Liver (tissue), 9 donors: ENCODE results near the gene CD52. TPM values are rescaled to one million over a fixed set of nuclear protein-coding genes. Genes with fewer than 3 reads are reported as not detected.
"Not testable (repeated sequence)": the region's sequence is repeated elsewhere in the genome, so short reads cannot be mapped to it uniquely, and the experiment has no call there.

ENCODE experiments used
- DNase-seq: peaks from one replicate; pipeline ENCODE4 v3.0.0-alpha.2; 2017; ENCODE audit warnings: low spot score
- H3K27ac ChIP-seq, 2 donors: one replicate each; pipeline ENCODE4 v1.7.0; 2013; ENCODE audit warnings: inconsistent platforms in 2 of 2, low read length in 2 of 2, control low read depth in 1 of 2, low read depth in 1 of 2, mild to moderate bottlenecking in 1 of 2
- H3K27me3 ChIP-seq, 4 donors: one replicate each; pipeline versions ENCODE4 v1.6.1 to v1.7.0; 2013; ENCODE audit warnings: low read length in 3 of 4, inconsistent platforms in 1 of 4, mild to moderate bottlenecking in 1 of 4, moderate library complexity in 1 of 4; ENCODE audit not compliant: control insufficient read depth in 4 of 4, insufficient read depth in 4 of 4
- H3K36me3 ChIP-seq, 4 donors: one replicate each; pipeline versions ENCODE4 v1.6.1 to v1.7.0; 2013; ENCODE audit warnings: low read length in 3 of 4, mild to moderate bottlenecking in 3 of 4, low read depth in 1 of 4, moderate library complexity in 1 of 4; ENCODE audit not compliant: control insufficient read depth in 4 of 4, insufficient read depth in 3 of 4
- H3K4me1 ChIP-seq, 4 donors: one replicate each; pipeline versions ENCODE4 v1.6.1 to v1.7.0; 2013; ENCODE audit warnings: low read length in 3 of 4, mild to moderate bottlenecking in 3 of 4, moderate library complexity in 1 of 4; ENCODE audit not compliant: control insufficient read depth in 4 of 4, insufficient read depth in 4 of 4
- H3K4me3 ChIP-seq, 3 donors: one replicate each; pipeline versions ENCODE4 v1.6.1 to v1.7.0; 2013; ENCODE audit warnings: low read length in 3 of 3, control low read depth in 1 of 3, low read depth in 1 of 3, mild to moderate bottlenecking in 1 of 3
- H3K9ac ChIP-seq, 2 donors: one replicate each; pipeline ENCODE4 v1.7.0; 2013; ENCODE audit warnings: low read length in 2 of 2, mild to moderate bottlenecking in 2 of 2, moderate library complexity in 2 of 2, control low read depth in 1 of 2, low read depth in 1 of 2
- H3K9me3 ChIP-seq, 4 donors: one replicate each; pipeline versions ENCODE4 v1.6.1 to v1.7.0; 2013; ENCODE audit warnings: low read length in 3 of 4; ENCODE audit not compliant: control insufficient read depth in 4 of 4
- EGR1 ChIP-seq, 2 donors: IDR thresholded peaks; 2 replicates each; pipeline ENCODE4 v1.6.1; 2016 to 2018; ENCODE audit warnings: antibody characterized with exemption in 2 of 2, low read depth in 2 of 2
- FOXA2 ChIP-seq: IDR thresholded peaks from 2 replicates; pipeline ENCODE4 v1.6.1; 2016; ENCODE audit warnings: antibody characterized with exemption
- GABPA ChIP-seq, 2 donors: IDR thresholded peaks in 1 of 2; conservative IDR thresholded peaks in 1 of 2; 2 replicates each; pipeline ENCODE4 v1.6.1; 2016; ENCODE audit warnings: antibody characterized with exemption in 2 of 2, mild to moderate bottlenecking in 1 of 2, moderate library complexity in 1 of 2
- JUND ChIP-seq, 2 donors: IDR thresholded peaks; 2 replicates each; pipeline ENCODE4 v1.6.1; 2016; ENCODE audit warnings: antibody characterized with exemption in 2 of 2
- RAD21 ChIP-seq, 2 donors: IDR thresholded peaks; 2 replicates each; pipeline ENCODE4 v1.6.1; 2016; ENCODE audit warnings: antibody characterized with exemption in 2 of 2, mild to moderate bottlenecking in 2 of 2
- SP1 ChIP-seq: IDR thresholded peaks from 2 replicates; pipeline ENCODE4 v1.6.1; 2018; ENCODE audit warnings: antibody characterized with exemption, mild to moderate bottlenecking
- WGBS: extraction: QIAGEN DNeasy Blood & Tissue Kit; methylation state at CpG from one replicate; pipeline ENCODE4 v1.1.7; 2013; 5-methylcytosine and 5-hydroxymethylcytosine counted together
- polyA plus RNA-seq, 2 donors: library from polyadenylated mRNA; stranded (reverse) in 1 of 2; unstranded in 1 of 2; fragments of 200-250 nt in 1 of 2; fragments of >200 nt in 1 of 2; fragmentation: Nextera tagmentation in 1 of 2; extraction: Ambion mirVana in 1 of 2; gene quantifications; one replicate each; pipeline versions ENCODE4 v1.2.1 to v1.2.3, GENCODE V29; 2013 to 2015
- total RNA-seq, 2 donors: library from RNA; depleted of rRNA; stranded (reverse); fragments of >200 nt; gene quantifications; one replicate each; pipeline ENCODE4 v1.2.3, GENCODE V29; 2014
- TF ChIP-seq, protein P1 (sequence below): IDR thresholded peaks from 2 replicates; pipeline ENCODE4 v1.6.1; 2016; ENCODE audit warnings: antibody characterized with exemption
- TF ChIP-seq, protein P2 (sequence below): IDR thresholded peaks from 2 replicates; pipeline ENCODE4 v1.6.1; 2016; ENCODE audit warnings: antibody characterized with exemption
- TF ChIP-seq, protein P3 (sequence below): IDR thresholded peaks from 2 replicates; pipeline ENCODE4 v1.6.1; 2016; ENCODE audit warnings: antibody characterized with exemption, mild to moderate bottlenecking
- TF ChIP-seq, protein P4 (sequence below): fragments of 150-350 bp; IDR thresholded peaks from 2 replicates; pipeline ENCODE4 v1.5.1; 2017; ENCODE audit warnings: improper control_type of control experiment, low read depth, low read length; ENCODE audit not compliant: missing input control
- TF ChIP-seq, protein P5 (sequence below): IDR thresholded peaks from 2 replicates; pipeline ENCODE4 v1.6.1; 2016; ENCODE audit warnings: antibody characterized with exemption
- donor health status: healthy.
- donor health status: healthy.
- donor health status: healthy.
- donor health status: healthy.
- donor health status: healthy.

Gene CD52
- total and polyA plus RNA-seq, 4 donors: 1.7 to 16.4 (median 8.9) TPM

DNA sequence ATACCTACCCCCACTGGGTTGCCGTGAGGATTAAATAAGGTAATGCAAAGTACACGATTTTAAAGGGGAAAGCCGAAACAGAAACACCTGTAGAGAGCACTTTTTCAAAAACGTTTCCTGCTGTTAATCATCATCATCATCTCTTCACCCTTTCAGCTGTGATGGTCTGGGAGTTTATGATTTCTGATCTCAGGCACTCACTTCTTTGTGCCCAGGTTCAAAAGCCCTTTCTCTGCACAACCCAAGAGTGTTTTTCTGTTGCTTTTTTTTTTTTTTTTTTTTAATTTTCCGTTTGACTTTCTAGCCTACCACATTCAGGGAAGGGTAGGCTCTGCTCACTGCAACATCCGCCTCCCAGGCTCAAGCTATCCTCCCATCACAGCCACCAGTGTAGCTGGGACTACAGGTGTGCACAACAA is 10.4 kb upstream of the CD52 start (continued):
- TF ChIP-seq, protein P1, sequence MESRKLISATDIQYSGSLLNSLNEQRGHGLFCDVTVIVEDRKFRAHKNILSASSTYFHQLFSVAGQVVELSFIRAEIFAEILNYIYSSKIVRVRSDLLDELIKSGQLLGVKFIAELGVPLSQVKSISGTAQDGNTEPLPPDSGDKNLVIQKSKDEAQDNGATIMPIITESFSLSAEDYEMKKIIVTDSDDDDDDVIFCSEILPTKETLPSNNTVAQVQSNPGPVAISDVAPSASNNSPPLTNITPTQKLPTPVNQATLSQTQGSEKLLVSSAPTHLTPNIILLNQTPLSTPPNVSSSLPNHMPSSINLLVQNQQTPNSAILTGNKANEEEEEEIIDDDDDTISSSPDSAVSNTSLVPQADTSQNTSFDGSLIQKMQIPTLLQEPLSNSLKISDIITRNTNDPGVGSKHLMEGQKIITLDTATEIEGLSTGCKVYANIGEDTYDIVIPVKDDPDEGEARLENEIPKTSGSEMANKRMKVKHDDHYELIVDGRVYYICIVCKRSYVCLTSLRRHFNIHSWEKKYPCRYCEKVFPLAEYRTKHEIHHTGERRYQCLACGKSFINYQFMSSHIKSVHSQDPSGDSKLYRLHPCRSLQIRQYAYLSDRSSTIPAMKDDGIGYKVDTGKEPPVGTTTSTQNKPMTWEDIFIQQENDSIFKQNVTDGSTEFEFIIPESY: no peak
- no peak for TF ChIP-seq GABPA (IDR thresholded peaks at IDR 0.05 in 1 of 2, conservative IDR thresholded peaks at IDR 0.05 in 1 of 2)

DNA sequence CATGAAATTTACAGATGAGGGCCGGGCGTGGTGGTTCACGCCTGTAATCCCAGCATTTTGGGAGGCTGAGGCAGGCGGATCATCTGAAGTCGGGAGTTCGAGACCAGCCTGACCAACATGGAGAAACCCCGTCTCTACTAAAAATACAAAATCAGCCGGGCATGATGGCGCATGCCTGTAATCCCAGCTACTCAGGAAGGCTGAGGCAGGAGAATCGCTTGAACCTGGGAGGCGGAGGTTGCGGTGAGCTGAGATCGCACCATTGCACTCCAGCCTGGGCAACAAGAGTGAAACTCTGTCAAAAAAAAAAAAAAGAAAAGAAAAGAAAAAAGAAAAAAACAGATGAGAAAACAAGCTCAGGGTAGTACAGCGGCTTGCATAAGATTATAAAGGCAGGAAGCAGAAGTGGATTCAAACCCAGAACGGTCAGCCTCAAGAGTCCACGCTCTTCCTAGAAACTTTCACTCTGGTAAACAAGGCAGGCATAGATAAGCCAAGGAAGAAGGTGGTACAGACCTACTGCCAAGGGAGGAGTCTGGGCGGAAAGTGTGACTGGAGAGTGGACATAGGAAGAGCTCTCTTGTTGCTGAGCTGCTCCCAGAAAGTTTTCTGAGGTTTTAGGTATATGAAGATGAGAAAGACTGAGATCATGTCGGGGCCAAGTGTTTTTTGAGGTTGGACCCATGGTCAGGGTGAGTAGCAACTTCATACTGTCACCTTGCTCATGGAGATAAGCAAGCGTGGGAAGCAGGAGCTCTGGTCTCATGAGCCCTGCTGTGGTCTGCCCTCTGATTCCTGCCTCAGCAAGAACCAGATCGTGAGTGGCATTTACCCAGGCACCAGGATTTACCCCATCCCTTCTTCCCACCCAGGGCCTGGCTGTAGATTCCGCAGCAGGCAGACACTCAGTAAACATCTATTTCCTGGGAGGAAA is 9.5 kb upstream of the CD52 start:
- not testable (repeated sequence) for H3K9me3 ChIP-seq, H3K27ac ChIP-seq, H3K4me3 ChIP-seq, H3K9ac ChIP-seq, H3K36me3 ChIP-seq, DNase-seq, H3K27me3 ChIP-seq
- WGBS: 83% methylated on average over 21 of the region's 21 CpGs
- peaks cover 1 to 14% (median 9%) of the 10 kb centered on the region in 4 donors for H3K4me1 ChIP-seq

DNA sequence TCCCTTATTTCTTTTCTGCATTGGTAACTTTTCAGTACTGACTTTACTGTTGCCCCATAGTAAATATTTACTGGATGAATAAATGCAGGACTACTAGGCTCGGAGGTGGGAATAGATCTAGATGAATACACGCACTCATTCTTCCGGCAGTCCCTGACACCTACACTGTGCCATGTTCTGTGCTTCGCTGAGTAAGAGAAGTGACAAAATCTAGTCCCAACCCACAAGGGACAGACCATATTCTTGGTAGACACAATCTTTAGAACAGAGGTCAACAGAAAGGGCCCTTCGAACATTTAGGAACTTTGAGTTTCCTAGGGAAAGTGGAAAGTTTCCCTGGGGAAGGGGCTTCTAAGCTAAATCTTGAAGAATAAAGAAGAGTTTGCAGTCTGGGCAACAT is 3.3 kb upstream of the CD52 start:
- WGBS: 83% methylated on average over 5 of the region's 5 CpGs
- H3K27ac ChIP-seq: no peak overlapping the region

More for the DNA sequence above, 3.3 kb upstream of the CD52 start:
- no peak overlapping the region for H3K4me3 ChIP-seq
- no peaks in the 10 kb centered on the region for H3K4me1 ChIP-seq
- no peaks in the 10 kb centered on the region for H3K9me3 ChIP-seq
- no peak overlapping the region for H3K9ac ChIP-seq
- DNase-seq: no peak
- TF ChIP-seq, protein P2, sequence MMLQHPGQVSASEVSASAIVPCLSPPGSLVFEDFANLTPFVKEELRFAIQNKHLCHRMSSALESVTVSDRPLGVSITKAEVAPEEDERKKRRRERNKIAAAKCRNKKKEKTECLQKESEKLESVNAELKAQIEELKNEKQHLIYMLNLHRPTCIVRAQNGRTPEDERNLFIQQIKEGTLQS: no peak
- TF ChIP-seq, protein P1: no peak
- no peak for TF ChIP-seq RAD21 (IDR thresholded peaks at IDR 0.05)
- TF ChIP-seq EGR1 (IDR thresholded peaks at IDR 0.05; ENCODE audit: low read depth in 2 of 2): no peak
- TF ChIP-seq, protein P3, sequence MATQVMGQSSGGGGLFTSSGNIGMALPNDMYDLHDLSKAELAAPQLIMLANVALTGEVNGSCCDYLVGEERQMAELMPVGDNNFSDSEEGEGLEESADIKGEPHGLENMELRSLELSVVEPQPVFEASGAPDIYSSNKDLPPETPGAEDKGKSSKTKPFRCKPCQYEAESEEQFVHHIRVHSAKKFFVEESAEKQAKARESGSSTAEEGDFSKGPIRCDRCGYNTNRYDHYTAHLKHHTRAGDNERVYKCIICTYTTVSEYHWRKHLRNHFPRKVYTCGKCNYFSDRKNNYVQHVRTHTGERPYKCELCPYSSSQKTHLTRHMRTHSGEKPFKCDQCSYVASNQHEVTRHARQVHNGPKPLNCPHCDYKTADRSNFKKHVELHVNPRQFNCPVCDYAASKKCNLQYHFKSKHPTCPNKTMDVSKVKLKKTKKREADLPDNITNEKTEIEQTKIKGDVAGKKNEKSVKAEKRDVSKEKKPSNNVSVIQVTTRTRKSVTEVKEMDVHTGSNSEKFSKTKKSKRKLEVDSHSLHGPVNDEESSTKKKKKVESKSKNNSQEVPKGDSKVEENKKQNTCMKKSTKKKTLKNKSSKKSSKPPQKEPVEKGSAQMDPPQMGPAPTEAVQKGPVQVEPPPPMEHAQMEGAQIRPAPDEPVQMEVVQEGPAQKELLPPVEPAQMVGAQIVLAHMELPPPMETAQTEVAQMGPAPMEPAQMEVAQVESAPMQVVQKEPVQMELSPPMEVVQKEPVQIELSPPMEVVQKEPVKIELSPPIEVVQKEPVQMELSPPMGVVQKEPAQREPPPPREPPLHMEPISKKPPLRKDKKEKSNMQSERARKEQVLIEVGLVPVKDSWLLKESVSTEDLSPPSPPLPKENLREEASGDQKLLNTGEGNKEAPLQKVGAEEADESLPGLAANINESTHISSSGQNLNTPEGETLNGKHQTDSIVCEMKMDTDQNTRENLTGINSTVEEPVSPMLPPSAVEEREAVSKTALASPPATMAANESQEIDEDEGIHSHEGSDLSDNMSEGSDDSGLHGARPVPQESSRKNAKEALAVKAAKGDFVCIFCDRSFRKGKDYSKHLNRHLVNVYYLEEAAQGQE: no peak
- TF ChIP-seq, protein P4, sequence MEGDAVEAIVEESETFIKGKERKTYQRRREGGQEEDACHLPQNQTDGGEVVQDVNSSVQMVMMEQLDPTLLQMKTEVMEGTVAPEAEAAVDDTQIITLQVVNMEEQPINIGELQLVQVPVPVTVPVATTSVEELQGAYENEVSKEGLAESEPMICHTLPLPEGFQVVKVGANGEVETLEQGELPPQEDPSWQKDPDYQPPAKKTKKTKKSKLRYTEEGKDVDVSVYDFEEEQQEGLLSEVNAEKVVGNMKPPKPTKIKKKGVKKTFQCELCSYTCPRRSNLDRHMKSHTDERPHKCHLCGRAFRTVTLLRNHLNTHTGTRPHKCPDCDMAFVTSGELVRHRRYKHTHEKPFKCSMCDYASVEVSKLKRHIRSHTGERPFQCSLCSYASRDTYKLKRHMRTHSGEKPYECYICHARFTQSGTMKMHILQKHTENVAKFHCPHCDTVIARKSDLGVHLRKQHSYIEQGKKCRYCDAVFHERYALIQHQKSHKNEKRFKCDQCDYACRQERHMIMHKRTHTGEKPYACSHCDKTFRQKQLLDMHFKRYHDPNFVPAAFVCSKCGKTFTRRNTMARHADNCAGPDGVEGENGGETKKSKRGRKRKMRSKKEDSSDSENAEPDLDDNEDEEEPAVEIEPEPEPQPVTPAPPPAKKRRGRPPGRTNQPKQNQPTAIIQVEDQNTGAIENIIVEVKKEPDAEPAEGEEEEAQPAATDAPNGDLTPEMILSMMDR: no peak
- TF ChIP-seq FOXA2: no peak
- TF ChIP-seq GABPA (IDR thresholded peaks at IDR 0.05 in 1 of 2, conservative IDR thresholded peaks at IDR 0.05 in 1 of 2): no peak
- TF ChIP-seq, protein P5, sequence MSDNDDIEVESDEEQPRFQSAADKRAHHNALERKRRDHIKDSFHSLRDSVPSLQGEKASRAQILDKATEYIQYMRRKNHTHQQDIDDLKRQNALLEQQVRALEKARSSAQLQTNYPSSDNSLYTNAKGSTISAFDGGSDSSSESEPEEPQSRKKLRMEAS: no peak
- TF ChIP-seq JUND (IDR thresholded peaks at IDR 0.05): no peak
- no peak for TF ChIP-seq SP1
- no peaks in the 10 kb centered on the region for H3K36me3 ChIP-seq
- H3K27me3 ChIP-seq: no peaks in the 10 kb centered on the region
